ENCODE results near the gene CCDC136.

The CCDC136 gene

GRCh38 chr7:128774029-128774689, 17.6 kb upstream of the CCDC136 start:
- TF ChIP-seq TCF12 (IDR thresholded peaks at IDR 0.05; ENCODE audit: low read depth) (no peak), USF1 (IDR thresholded peaks at IDR 0.05) (no peak), CREB1 (IDR thresholded peaks at IDR 0.05; ENCODE audit: low read depth) (no peak), MAX (IDR thresholded peaks at IDR 0.05) (no peak), TAF1 (IDR thresholded peaks at IDR 0.05; ENCODE audit: low read depth) (no peak), YY1 (IDR thresholded peaks at IDR 0.05; ENCODE audit: low read depth) (no peak), RAD21 (IDR thresholded peaks at IDR 0.05; ENCODE audit: low read depth) (no peak), EGR1 (IDR thresholded peaks at IDR 0.05) (no peak), EP300 (IDR thresholded peaks at IDR 0.05; ENCODE audit: borderline replicate concordance) (no peak)

GRCh38 chr7:128774921-128775320, 16.8 kb upstream of the CCDC136 start:
- no peak for TF ChIP-seq REST (IDR thresholded peaks at IDR 0.05; ENCODE audit: low read depth)
- no peak for TF ChIP-seq CREB1 (IDR thresholded peaks at IDR 0.05; ENCODE audit: low read depth)
- TF ChIP-seq TCF12 (IDR thresholded peaks at IDR 0.05; ENCODE audit: low read depth) = no peak
- no peak for TF ChIP-seq NFIC (IDR thresholded peaks at IDR 0.05)

- TF ChIP-seq MAX (IDR thresholded peaks at IDR 0.05) (no peak), CEBPB (IDR thresholded peaks at IDR 0.05) (no peak), TCF12 (IDR thresholded peaks at IDR 0.05; ENCODE audit: low read depth) (no peak), REST (IDR thresholded peaks at IDR 0.05; ENCODE audit: low read depth) (no peak), EGR1 (IDR thresholded peaks at IDR 0.05) (no peak), TAF1 (IDR thresholded peaks at IDR 0.05; ENCODE audit: low read depth) (no peak), NFIC (IDR thresholded peaks at IDR 0.05) (no peak), YY1 (IDR thresholded peaks at IDR 0.05; ENCODE audit: low read depth) (no peak), FOXM1 (IDR thresholded peaks at IDR 0.05; ENCODE audit: borderline replicate concordance, low read depth) (no peak)
Observed at GRCh38 chr7:128775744-128776474, 15.9 kb upstream of the CCDC136 start, which contains the start of gene OPN1SW. Gene OPN1SW, minus strand, starts transcription at chr7:128775794. Its CDS starts 13 bp downstream, at chr7:128775781.

- TF ChIP-seq MAX (IDR thresholded peaks at IDR 0.05) (no peak), EP300 (IDR thresholded peaks at IDR 0.05; ENCODE audit: borderline replicate concordance) (no peak), REST (IDR thresholded peaks at IDR 0.05; ENCODE audit: low read depth) (no peak), YY1 (IDR thresholded peaks at IDR 0.05; ENCODE audit: low read depth) (no peak), TCF12 (IDR thresholded peaks at IDR 0.05; ENCODE audit: low read depth) (no peak), EGR1 (IDR thresholded peaks at IDR 0.05) (no peak), TEAD4 (IDR thresholded peaks at IDR 0.05) (no peak), TAF1 (IDR thresholded peaks at IDR 0.05; ENCODE audit: low read depth) (no peak), CEBPB (IDR thresholded peaks at IDR 0.05) (no peak), NFIC (IDR thresholded peaks at IDR 0.05) (no peak), CREB1 (IDR thresholded peaks at IDR 0.05; ENCODE audit: low read depth) (no peak), RAD21 (IDR thresholded peaks at IDR 0.05; ENCODE audit: low read depth) (no peak), USF1 (IDR thresholded peaks at IDR 0.05) (no peak)
Observed at GRCh38 chr7:128777156-128778123, 14.3 kb upstream of the CCDC136 start.
